Measurements from ENCODE around the gene BYSL.

DNA sequence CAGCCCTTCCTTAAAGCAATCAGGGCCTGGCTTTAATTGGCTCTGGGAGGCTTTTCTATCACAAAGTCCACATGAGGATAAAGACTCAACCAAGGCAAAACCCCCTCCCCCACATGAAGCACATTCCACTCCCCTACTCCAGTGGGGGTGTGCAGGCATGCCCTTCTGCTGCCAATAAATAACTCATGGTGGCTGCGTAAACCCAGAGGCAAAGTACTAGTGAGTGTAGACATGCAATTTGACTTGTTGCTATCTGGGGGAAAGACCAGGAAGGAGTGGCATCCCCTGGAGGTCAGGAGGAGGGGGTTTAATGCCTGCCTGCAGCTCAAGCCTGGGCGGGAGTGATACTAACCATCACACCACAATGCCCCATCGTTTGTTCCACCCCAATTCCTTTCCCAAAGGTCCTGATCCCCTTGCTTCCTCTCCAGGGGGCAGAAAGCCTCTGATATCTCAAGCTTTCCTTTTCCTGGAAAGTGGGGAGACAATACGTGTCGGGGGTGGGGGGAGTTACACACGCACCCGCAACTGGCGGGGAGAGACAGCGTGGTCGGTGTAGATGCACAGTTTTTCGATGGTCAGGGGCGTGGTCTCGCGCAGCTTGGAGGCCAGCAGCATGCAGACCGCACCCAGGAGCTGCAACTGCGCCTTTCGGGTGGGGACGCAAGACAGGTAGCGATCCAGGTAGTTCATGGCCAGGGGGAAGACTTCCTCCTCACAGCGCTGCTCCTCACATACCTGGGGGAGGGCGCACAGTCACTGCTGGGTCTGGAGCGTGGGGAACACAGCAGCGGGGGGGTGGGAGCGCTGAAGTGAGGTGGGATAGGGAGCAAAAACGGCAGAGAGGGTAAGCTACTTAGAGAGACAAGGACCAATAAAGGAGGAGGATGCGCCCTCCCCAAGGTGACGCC lies 18.8 kb downstream of the BYSL start:
- TF ChIP-seq, protein P1, sequence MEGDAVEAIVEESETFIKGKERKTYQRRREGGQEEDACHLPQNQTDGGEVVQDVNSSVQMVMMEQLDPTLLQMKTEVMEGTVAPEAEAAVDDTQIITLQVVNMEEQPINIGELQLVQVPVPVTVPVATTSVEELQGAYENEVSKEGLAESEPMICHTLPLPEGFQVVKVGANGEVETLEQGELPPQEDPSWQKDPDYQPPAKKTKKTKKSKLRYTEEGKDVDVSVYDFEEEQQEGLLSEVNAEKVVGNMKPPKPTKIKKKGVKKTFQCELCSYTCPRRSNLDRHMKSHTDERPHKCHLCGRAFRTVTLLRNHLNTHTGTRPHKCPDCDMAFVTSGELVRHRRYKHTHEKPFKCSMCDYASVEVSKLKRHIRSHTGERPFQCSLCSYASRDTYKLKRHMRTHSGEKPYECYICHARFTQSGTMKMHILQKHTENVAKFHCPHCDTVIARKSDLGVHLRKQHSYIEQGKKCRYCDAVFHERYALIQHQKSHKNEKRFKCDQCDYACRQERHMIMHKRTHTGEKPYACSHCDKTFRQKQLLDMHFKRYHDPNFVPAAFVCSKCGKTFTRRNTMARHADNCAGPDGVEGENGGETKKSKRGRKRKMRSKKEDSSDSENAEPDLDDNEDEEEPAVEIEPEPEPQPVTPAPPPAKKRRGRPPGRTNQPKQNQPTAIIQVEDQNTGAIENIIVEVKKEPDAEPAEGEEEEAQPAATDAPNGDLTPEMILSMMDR (IDR thresholded peaks at IDR 0.05), result no peak
- TF ChIP-seq POLR2A (IDR thresholded peaks at IDR 0.05), result no peak
- no peak for TF ChIP-seq POLR2AphosphoS5 (IDR thresholded peaks at IDR 0.05)
- TF ChIP-seq EP300 (IDR thresholded peaks at IDR 0.05), result no peak
